Smooth muscle cell (in vitro differentiated cells): ENCODE results near the gene DHRS1. TPM values are rescaled to one million over a fixed set of nuclear protein-coding genes. Genes with fewer than 3 reads are reported as not detected.

Experiments used
- DNase-seq: peaks from one replicate; lab custom pipeline; 2025; ENCODE audit not compliant: unreplicated experiment; lab: John Stamatoyannopoulos, UW
- H2AFZ ChIP-seq: fragments of 200-600 bp; sonication (generic); 2 replicates; pipeline ENCODE4 v1.6.0; 2016; ENCODE audit warnings: antibody characterized with exemption, low read depth, mild to moderate bottlenecking
- H3F3A ChIP-seq: fragments of 200-600 bp; sonication (generic); 2 replicates; pipeline ENCODE4 v1.6.0; 2017; ENCODE audit warnings: antibody characterized with exemption, low read depth
- H3K27ac ChIP-seq: fragments of 200-600 bp; sonication (generic); 2 replicates; pipeline ENCODE4 v1.5.1; 2016; ENCODE audit warnings: low read depth, mild to moderate bottlenecking
- H3K27me3 ChIP-seq: fragments of 200-600 bp; sonication (generic); 2 replicates; pipeline ENCODE4 v1.6.1; 2016; ENCODE audit warnings: low read depth, mild to moderate bottlenecking
- H3K36me3 ChIP-seq: fragments of 200-600 bp; sonication (generic); 2 replicates; pipeline ENCODE4 v1.5.1; 2016; ENCODE audit warnings: low read depth
- H3K4me1 ChIP-seq: fragments of 200-600 bp; sonication (generic); 2 replicates; pipeline ENCODE4 v1.5.1; 2016; ENCODE audit warnings: low read depth
- H3K4me2 ChIP-seq: fragments of 200-600 bp; sonication (generic); 2 replicates; pipeline ENCODE4 v1.6.0; 2016; ENCODE audit warnings: mild to moderate bottlenecking
- H3K4me3 ChIP-seq: fragments of 200-600 bp; sonication (generic); 2 replicates; pipeline ENCODE4 v1.5.1; 2016; ENCODE audit warnings: mild to moderate bottlenecking
- H3K79me2 ChIP-seq: fragments of 200-600 bp; sonication (generic); 2 replicates; pipeline ENCODE4 v1.6.0; 2016; ENCODE audit warnings: low read depth, mild to moderate bottlenecking
- H3K9ac ChIP-seq: fragments of 200-600 bp; sonication (generic); 2 replicates; pipeline ENCODE4 v1.6.0; 2016; ENCODE audit warnings: low read depth
- H3K9me3 ChIP-seq: fragments of 200-600 bp; sonication (generic); replicated peaks from 2 replicates; pipeline ENCODE4 v1.5.1; 2016; ENCODE audit warnings: low read depth
- H4K20me1 ChIP-seq: fragments of 200-600 bp; sonication (generic); 2 replicates; pipeline ENCODE4 v1.6.0; 2016; ENCODE audit warnings: low read depth
- WGBS: methylation state at CpG from one replicate; pipeline ENCODE4 v1.1.7; 2016; ENCODE audit warnings: low lambda C conversion rate; 5-methylcytosine and 5-hydroxymethylcytosine counted together
- polyA plus RNA-seq: library from polyadenylated mRNA; unstranded; fragments of >200 nt; fragmentation: Nextera tagmentation; extraction: Ambion mirVana; gene quantifications from 2 replicates; pipeline ENCODE4 v1.2.1, GENCODE V29; 2016
- total RNA-seq: library from RNA; depleted of rRNA; stranded (reverse); fragments of >200 nt; gene quantifications from 2 replicates; pipeline ENCODE4 v1.2.3, GENCODE V29; 2014
- TF ChIP-seq, protein P1 (sequence below): fragments of 200-600 bp; sonication (generic); IDR thresholded peaks from 2 replicates; pipeline ENCODE4 v1.5.1; 2017; ENCODE audit warnings: borderline replicate concordance, mild to moderate bottlenecking, antibody characterized with exemption; ENCODE audit not compliant: insufficient read depth, poor library complexity, severe bottlenecking

The DHRS1 gene
- total and polyA plus RNA-seq, 2 experiments from 2014 or later: 22.5 to 25.2 TPM

- H3K9me3 ChIP-seq: no peaks in the 10 kb centered on the region
- TF ChIP-seq, protein P1, sequence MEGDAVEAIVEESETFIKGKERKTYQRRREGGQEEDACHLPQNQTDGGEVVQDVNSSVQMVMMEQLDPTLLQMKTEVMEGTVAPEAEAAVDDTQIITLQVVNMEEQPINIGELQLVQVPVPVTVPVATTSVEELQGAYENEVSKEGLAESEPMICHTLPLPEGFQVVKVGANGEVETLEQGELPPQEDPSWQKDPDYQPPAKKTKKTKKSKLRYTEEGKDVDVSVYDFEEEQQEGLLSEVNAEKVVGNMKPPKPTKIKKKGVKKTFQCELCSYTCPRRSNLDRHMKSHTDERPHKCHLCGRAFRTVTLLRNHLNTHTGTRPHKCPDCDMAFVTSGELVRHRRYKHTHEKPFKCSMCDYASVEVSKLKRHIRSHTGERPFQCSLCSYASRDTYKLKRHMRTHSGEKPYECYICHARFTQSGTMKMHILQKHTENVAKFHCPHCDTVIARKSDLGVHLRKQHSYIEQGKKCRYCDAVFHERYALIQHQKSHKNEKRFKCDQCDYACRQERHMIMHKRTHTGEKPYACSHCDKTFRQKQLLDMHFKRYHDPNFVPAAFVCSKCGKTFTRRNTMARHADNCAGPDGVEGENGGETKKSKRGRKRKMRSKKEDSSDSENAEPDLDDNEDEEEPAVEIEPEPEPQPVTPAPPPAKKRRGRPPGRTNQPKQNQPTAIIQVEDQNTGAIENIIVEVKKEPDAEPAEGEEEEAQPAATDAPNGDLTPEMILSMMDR: no peak
- H3K4me3 ChIP-seq: no peak overlapping the region
- H3K79me2 ChIP-seq: no peaks in the 10 kb centered on the region
- WGBS: 95% methylated on average over 18 of the region's 18 CpGs
- no peak for DNase-seq
- H3K27ac ChIP-seq: no peak overlapping the region
- H2AFZ ChIP-seq: no peak overlapping the region
- H3F3A ChIP-seq: no peaks in the 10 kb centered on the region
- no peak overlapping the region for H3K4me2 ChIP-seq
- no peaks in the 10 kb centered on the region for H3K36me3 ChIP-seq
- H3K27me3 ChIP-seq: no peaks in the 10 kb centered on the region
- H3K4me1 ChIP-seq: no peaks in the 10 kb centered on the region
- no peaks in the 10 kb centered on the region for H4K20me1 ChIP-seq
- no peak overlapping the region for H3K9ac ChIP-seq
These were observed 40.9 kb downstream of the DHRS1 start for GRCh38 chr14:24258548-24259265.

DNA sequence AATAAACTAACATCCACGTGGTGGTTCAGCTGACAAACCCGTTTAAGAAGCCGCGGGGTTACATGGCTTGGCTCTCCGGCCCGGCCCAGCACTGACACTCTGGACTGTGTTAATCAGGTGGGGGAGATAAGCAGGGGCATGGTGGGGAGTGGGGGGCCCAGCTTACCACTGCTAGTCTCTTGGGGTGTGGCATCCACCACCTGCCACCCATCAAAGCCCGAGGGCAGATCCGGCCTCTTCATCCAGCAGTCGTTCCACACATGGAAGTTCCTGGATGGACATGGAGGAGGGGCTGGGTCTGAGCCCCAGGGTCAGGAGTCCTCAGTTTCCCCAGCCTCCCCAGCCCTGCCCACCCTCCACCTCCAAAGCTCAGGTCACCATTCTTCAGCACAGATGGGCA is 41.5 kb downstream of the DHRS1 start:
- no peak overlapping the region for H3K4me2 ChIP-seq
- DNase-seq: no peak
- TF ChIP-seq, protein P1: no peak
- H2AFZ ChIP-seq: no peak overlapping the region
- no peaks in the 10 kb centered on the region for H3K9me3 ChIP-seq
- H3K27me3 ChIP-seq: no peaks in the 10 kb centered on the region
- H3K4me1 ChIP-seq: no peaks in the 10 kb centered on the region
- H3K9ac ChIP-seq: no peak overlapping the region
- H4K20me1 ChIP-seq: no peaks in the 10 kb centered on the region
- no peaks in the 10 kb centered on the region for H3F3A ChIP-seq
- no peaks in the 10 kb centered on the region for H3K36me3 ChIP-seq
- no peaks in the 10 kb centered on the region for H3K79me2 ChIP-seq
- no peak overlapping the region for H3K4me3 ChIP-seq
- 98% methylated on average over 8 of the region's 9 CpGs for WGBS
- H3K27ac ChIP-seq: no peak overlapping the region

DNA sequence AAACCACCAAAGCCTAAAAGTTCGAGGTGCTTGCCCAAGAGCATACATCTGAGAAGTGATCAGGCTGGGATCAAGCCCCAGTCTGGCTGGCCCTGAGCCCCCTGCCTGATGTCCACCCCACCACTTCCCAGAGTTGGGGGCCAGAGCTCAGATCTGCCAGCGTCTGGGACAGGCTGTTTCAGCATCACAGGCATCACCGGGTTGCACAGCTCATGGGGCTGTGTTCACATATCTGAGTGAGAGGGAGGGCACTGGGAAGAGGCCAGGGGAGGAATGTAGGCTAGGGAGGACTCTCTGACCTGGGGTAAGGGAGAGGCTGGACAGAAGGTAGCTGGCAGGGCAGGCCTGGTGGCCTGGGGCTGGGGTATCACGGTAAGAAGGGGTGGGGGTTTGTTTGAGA is 42.6 kb downstream of the DHRS1 start:
- Histone ChIP-seq H3K36me3 (no peaks in the 10 kb centered on the region), H3K9ac (no peak overlapping the region), H3K4me3 (no peak overlapping the region), H3K9me3 (no peaks in the 10 kb centered on the region), H3K27me3 (no peaks in the 10 kb centered on the region), H3K79me2 (no peaks in the 10 kb centered on the region), H3K4me2 (no peak overlapping the region), H2AFZ (no peak overlapping the region), H3F3A (no peaks in the 10 kb centered on the region), H3K27ac (no peak overlapping the region), H3K4me1 (peaks cover 4% of the 10 kb centered on the region), H4K20me1 (no peaks in the 10 kb centered on the region)
- 90% methylated on average over 3 of the region's 4 CpGs for WGBS
- TF ChIP-seq, protein P1: no peak
- DNase-seq: no peak
